GM12865 (cell line): ENCODE measurements around the gene ZNF8.
"Not testable (repeated sequence)": the region's sequence is repeated elsewhere in the genome, so short reads cannot be mapped to it uniquely, and the experiment has no call there.

ENCODE experiments used
- DNase-seq: peaks from one replicate; pipeline ENCODE4 v3.0.0; 2010; ENCODE audit warnings: low read depth
- H3K4me3 ChIP-seq: 2 replicates; pipeline ENCODE4 v1.5.1; 2011; ENCODE audit warnings: mild to moderate bottlenecking, low read depth, low read length, control low read depth
- TF ChIP-seq, protein P1 (sequence below): IDR thresholded peaks from 2 replicates; pipeline ENCODE4 v1.5.1; 2011; ENCODE audit warnings: low read length, control low read depth, low read depth, inconsistent platforms; ENCODE audit not compliant: insufficient read depth; ENCODE audit errors: missing control alignments

The ZNF8 gene

GRCh38 chr19:58278541-58279041, at the start of gene ZNF8:
TSS of gene ZNF8 (plus strand) at chr19:58278955. CDS start at chr19:58279082, 127 bp downstream.
- peak; percentile 99 for DNase-seq
- TF ChIP-seq, protein P1, sequence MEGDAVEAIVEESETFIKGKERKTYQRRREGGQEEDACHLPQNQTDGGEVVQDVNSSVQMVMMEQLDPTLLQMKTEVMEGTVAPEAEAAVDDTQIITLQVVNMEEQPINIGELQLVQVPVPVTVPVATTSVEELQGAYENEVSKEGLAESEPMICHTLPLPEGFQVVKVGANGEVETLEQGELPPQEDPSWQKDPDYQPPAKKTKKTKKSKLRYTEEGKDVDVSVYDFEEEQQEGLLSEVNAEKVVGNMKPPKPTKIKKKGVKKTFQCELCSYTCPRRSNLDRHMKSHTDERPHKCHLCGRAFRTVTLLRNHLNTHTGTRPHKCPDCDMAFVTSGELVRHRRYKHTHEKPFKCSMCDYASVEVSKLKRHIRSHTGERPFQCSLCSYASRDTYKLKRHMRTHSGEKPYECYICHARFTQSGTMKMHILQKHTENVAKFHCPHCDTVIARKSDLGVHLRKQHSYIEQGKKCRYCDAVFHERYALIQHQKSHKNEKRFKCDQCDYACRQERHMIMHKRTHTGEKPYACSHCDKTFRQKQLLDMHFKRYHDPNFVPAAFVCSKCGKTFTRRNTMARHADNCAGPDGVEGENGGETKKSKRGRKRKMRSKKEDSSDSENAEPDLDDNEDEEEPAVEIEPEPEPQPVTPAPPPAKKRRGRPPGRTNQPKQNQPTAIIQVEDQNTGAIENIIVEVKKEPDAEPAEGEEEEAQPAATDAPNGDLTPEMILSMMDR = no peak
- H3K4me3 ChIP-seq = peak within 1 kb of the TSS; percentile 83

DNA sequence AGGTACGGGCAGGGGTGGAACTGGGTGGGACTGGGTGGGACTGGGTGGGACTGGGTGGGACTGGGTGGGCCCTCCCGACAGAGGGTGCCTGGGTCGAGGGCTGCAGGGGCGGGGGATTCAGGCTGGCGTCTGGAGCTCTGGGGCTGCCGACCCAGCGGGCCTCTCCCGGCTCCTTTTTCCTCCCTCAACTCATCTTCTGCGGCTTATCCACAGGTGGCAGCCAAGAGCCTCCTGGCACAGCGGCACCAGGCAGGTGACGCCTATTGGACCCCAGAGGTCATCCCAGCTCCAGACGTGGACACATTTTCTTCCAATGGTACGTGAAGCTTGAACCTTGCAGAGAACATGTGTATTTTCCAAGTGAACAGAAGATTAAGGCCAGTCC, 49.5 kb upstream of the ZNF8 start:
- peak; percentile 48 for DNase-seq
- peak overlapping the region; percentile 89 for H3K4me3 ChIP-seq
- TF ChIP-seq, protein P1 = peak; percentile 32

DNA sequence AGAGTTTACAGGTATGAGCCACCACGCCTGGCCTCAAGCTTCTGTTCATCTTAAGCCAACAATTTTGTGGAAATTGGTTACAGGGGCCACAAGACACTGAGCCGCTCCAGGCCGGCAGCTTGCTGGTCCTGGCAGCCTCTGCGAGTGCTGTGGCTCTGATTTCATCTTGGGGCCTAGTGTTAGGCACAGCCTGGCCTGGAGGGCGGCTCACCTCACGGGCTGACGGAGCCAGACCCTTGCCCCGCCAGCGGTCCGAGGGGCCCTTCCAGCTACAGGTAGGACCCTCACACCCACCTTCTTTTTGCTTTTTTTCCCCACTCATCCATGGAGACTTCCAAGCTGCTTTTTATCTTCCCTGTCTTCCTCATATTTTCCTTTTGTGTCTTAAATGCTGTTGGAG, 41.4 kb upstream of the ZNF8 start:
- H3K4me3 ChIP-seq = no peak overlapping the region
- TF ChIP-seq, protein P1 = no peak
- no peak for DNase-seq

- TF ChIP-seq, protein P1 = no peak
- DNase-seq = no peak
- H3K4me3 ChIP-seq = no peak overlapping the region
Measured at GRCh38 chr19:58243351-58243750, 35.4 kb upstream of the ZNF8 start.

GRCh38 chr19:58248886-58249285, 29.9 kb upstream of the ZNF8 start:
- TF ChIP-seq, protein P1 = no peak
- no peak for DNase-seq
- H3K4me3 ChIP-seq = no peak overlapping the region

- TF ChIP-seq, protein P1 = no peak
- H3K4me3 ChIP-seq = no peak overlapping the region
- no peak for DNase-seq
Measured at GRCh38 chr19:58252102-58252685, 26.6 kb upstream of the ZNF8 start.

GRCh38 chr19:58258259-58258658, 20.5 kb upstream of the ZNF8 start:
- not testable (repeated sequence) for DNase-seq, H3K4me3 ChIP-seq
